ENCODE measurements around the gene MAP6. TPM values are rescaled to one million over a fixed set of nuclear protein-coding genes. Genes with fewer than 3 reads are reported as not detected.
A peak's percentile ranks its signal among the peaks of the same experiment; 100 is the strongest.

The MAP6 gene
- total and polyA plus RNA-seq, 2 of the 13 experiments (the other 11 are each of a cell fraction or from before 2014, with no cell fraction given), result 0.04 TPM; not detected in 1

- TF ChIP-seq ZNF281 (CRISPR knock-in tag; IDR thresholded peaks at IDR 0.05; ENCODE audit: borderline replicate concordance) (no peak), NR2C2 (CRISPR knock-in tag; IDR thresholded peaks at IDR 0.05; ENCODE audit: borderline replicate concordance) (no peak), CREB1 (IDR thresholded peaks at IDR 0.05) (no peak), CREB1 (CRISPR knock-in tag; IDR thresholded peaks at IDR 0.05) (0 out of 2 replicates have a peak, but pooled peaks have one; percentile 19), POLR2AphosphoS5 (IDR thresholded peaks at IDR 0.05; ENCODE audit: low read depth, low read length) (peak; percentile 39), NR0B2 (CRISPR knock-in tag; IDR thresholded peaks at IDR 0.05) (no peak), NR1H2 (CRISPR knock-in tag; IDR thresholded peaks at IDR 0.05; ENCODE audit: borderline replicate concordance, low read depth) (no peak), EEA1 (CRISPR knock-in tag; IDR thresholded peaks at IDR 0.05; ENCODE audit: borderline replicate concordance) (0 out of 2 replicates have a peak, but pooled peaks have one; percentile 24), DMAP1 (CRISPR knock-in tag; IDR thresholded peaks at IDR 0.05) (no peak), PAF1 (CRISPR knock-in tag; IDR thresholded peaks at IDR 0.05) (no peak), ZFP82 (CRISPR knock-in tag; IDR thresholded peaks at IDR 0.05; ENCODE audit: borderline replicate concordance) (0 out of 2 replicates have a peak, but pooled peaks have one; percentile 33), ZNF776 (CRISPR knock-in tag; IDR thresholded peaks at IDR 0.05) (no peak), CBFB (CRISPR knock-in tag; IDR thresholded peaks at IDR 0.05) (no peak), MXI1 (IDR thresholded peaks at IDR 0.05; ENCODE audit: borderline replicate concordance, low read depth, low read length) (no peak), CC2D1A (CRISPR knock-in tag; IDR thresholded peaks at IDR 0.05) (0 out of 2 replicates have a peak, but pooled peaks have one; percentile 55), ASH2L (IDR thresholded peaks at IDR 0.05; ENCODE audit: insufficient read length, low read depth, low read length) (no peak), ZNF891 (CRISPR knock-in tag; IDR thresholded peaks at IDR 0.05) (no peak)
- TF ChIP-seq, protein P1, sequence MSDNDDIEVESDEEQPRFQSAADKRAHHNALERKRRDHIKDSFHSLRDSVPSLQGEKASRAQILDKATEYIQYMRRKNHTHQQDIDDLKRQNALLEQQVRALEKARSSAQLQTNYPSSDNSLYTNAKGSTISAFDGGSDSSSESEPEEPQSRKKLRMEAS (IDR thresholded peaks at IDR 0.05), result 0 out of 2 replicates have a peak, but pooled peaks have one; percentile 39
- TF ChIP-seq, protein P2, sequence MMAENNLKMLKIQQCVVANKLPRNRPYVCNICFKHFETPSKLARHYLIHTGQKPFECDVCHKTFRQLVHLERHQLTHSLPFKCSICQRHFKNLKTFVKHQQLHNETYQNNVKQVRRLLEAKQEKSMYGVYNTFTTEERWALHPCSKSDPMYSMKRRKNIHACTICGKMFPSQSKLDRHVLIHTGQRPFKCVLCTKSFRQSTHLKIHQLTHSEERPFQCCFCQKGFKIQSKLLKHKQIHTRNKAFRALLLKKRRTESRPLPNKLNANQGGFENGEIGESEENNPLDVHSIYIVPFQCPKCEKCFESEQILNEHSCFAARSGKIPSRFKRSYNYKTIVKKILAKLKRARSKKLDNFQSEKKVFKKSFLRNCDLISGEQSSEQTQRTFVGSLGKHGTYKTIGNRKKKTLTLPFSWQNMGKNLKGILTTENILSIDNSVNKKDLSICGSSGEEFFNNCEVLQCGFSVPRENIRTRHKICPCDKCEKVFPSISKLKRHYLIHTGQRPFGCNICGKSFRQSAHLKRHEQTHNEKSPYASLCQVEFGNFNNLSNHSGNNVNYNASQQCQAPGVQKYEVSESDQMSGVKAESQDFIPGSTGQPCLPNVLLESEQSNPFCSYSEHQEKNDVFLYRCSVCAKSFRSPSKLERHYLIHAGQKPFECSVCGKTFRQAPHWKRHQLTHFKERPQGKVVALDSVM (CRISPR knock-in tag; IDR thresholded peaks at IDR 0.05), result 0 out of 2 replicates have a peak, but pooled peaks have one; percentile 8
- TF ChIP-seq, protein P3, sequence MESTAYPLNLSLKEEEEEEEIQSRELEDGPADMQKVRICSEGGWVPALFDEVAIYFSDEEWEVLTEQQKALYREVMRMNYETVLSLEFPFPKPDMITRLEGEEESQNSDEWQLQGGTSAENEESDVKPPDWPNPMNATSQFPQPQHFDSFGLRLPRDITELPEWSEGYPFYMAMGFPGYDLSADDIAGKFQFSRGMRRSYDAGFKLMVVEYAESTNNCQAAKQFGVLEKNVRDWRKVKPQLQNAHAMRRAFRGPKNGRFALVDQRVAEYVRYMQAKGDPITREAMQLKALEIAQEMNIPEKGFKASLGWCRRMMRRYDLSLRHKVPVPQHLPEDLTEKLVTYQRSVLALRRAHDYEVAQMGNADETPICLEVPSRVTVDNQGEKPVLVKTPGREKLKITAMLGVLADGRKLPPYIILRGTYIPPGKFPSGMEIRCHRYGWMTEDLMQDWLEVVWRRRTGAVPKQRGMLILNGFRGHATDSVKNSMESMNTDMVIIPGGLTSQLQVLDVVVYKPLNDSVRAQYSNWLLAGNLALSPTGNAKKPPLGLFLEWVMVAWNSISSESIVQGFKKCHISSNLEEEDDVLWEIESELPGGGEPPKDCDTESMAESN (CRISPR knock-in tag; conservative IDR thresholded peaks at IDR 0.05), result no peak
- TF ChIP-seq, protein P4, sequence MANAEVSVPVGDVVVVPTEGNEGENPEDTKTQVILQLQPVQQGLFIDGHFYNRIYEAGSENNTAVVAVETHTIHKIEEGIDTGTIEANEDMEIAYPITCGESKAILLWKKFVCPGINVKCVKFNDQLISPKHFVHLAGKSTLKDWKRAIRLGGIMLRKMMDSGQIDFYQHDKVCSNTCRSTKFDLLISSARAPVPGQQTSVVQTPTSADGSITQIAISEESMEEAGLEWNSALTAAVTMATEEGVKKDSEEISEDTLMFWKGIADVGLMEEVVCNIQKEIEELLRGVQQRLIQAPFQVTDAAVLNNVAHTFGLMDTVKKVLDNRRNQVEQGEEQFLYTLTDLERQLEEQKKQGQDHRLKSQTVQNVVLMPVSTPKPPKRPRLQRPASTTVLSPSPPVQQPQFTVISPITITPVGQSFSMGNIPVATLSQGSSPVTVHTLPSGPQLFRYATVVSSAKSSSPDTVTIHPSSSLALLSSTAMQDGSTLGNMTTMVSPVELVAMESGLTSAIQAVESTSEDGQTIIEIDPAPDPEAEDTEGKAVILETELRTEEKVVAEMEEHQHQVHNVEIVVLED (CRISPR knock-in tag; IDR thresholded peaks at IDR 0.05; ENCODE audit: borderline replicate concordance), result no peak
Measured at GRCh38 chr11:75562836-75563484, 105.9 kb downstream of the MAP6 start (continued).
